ENCODE results near the gene GRK2.
"Not testable (repeated sequence)": the region's sequence is repeated elsewhere in the genome, so short reads cannot be mapped to it uniquely, and the experiment has no call there.

Gene GRK2

GRCh38 chr11:67255353-67255752 is 10.9 kb upstream of the GRK2 start:
- DNase-seq: no peak

- DNase-seq: no peak
Measured at GRCh38 chr11:67255864-67256263, 10.4 kb upstream of the GRK2 start.

- DNase-seq: no peak
Measured at GRCh38 chr11:67256477-67257135, 9.7 kb upstream of the GRK2 start.

GRCh38 chr11:67260406-67260805 is 5.9 kb upstream of the GRK2 start:
- DNase-seq: no peak

GRCh38 chr11:67260885-67261639 is 5.2 kb upstream of the GRK2 start:
- DNase-seq: not testable (repeated sequence)

GRCh38 chr11:67261640-67261945 is 4.7 kb upstream of the GRK2 start:
- DNase-seq: no peak

- no peak for DNase-seq
Measured at GRCh38 chr11:67261946-67262681, 4.2 kb upstream of the GRK2 start.

GRCh38 chr11:67262731-67263675 is 3.3 kb upstream of the GRK2 start:
- DNase-seq: peak; percentile 48 to 75

GRCh38 chr11:67264260-67264659 is 2.0 kb upstream of the GRK2 start:
- no peak for DNase-seq

- no peak for DNase-seq
Measured at GRCh38 chr11:67264877-67265632, 1.2 kb upstream of the GRK2 start.

- DNase-seq: peak; percentile 39 to 53
Measured at GRCh38 chr11:67265633-67266448, 432 bp upstream of the GRK2 start.

GRCh38 chr11:67267188-67268080 is 1.2 kb downstream of the GRK2 start:
- peak in 1 of 2 experiments; percentile 23 for DNase-seq

GRCh38 chr11:67268081-67268961 is 2.0 kb downstream of the GRK2 start:
- no peak for DNase-seq

GRCh38 chr11:67268962-67269268 is 2.6 kb downstream of the GRK2 start:
- DNase-seq: no peak

- DNase-seq: no peak
Measured at GRCh38 chr11:67269401-67270255, 3.4 kb downstream of the GRK2 start.

GRCh38 chr11:67270256-67271204 is 4.3 kb downstream of the GRK2 start:
- no peak for DNase-seq

- no peak for DNase-seq
Measured at GRCh38 chr11:67271205-67271540, 4.9 kb downstream of the GRK2 start.

Measured in NCI-H2081 (cell line).